IPS-18c (cell line): ENCODE measurements around the gene UBL7.

ENCODE experiments used
- H3K4me3 ChIP-seq: 2 replicates; pipeline ENCODE4 v1.7.0; 2013; ENCODE audit warnings: low read depth, mild to moderate bottlenecking, low read length, moderate library complexity; ENCODE audit not compliant: insufficient read depth
- H3K9me3 ChIP-seq: one replicate; pipeline ENCODE4 v1.6.1; 2013; ENCODE audit warnings: mild to moderate bottlenecking, low read length, moderate library complexity; ENCODE audit not compliant: control insufficient read depth, insufficient read depth

The UBL7 gene

DNA sequence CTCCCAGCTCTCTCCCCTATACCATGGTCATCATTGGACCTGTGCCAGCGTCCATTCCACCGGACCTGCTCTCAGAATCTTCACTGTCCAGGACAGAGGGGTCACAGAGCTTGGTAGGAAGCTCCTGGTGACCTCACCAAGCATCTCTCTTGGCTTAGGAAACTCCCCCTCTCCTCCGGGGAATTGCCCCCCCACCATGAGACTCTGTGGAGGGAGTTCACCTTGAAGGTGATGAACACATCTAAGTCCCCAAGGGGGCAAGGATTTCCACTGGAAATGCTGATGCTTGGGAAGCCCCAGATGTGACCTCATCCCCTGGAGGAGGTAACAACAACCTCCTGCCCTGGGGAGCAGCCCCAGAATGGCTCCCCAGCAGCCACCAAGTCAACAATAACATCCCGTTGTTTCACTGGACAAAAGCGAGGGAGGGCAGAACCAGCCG, 30.4 kb downstream of the UBL7 start:
- H3K4me3 ChIP-seq = no peak overlapping the region

DNA sequence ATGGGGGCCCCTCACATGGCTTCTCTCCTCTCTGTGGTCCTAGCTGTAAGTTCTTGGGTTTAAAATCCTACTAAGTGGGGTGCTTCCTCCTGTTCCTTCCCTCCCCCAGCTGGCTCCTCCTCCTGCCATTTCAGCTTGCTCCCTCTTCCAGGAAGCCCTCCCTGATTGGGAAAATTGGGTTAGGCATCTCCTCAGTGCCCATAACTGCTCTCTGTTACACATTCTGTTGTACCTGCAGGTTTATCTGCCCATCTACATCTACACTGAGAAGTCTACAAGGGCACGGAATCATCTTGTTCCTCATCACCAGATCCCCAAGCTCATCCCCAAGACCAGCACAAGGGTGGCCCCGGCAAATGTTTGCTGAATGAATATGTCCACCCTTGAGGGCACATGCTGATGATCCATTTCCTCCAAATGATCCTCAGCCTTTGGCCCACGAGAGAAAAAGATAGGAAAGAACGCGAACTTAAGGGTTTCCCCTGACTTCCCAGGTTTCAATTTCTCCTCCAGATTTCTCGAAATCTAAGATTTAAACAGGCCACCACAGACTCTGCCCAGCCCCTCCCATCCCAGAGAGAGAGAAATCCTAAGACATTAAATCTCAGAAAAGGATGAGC, 31.1 kb downstream of the UBL7 start:
- H3K4me3 ChIP-seq = no peak overlapping the region
- no peaks in the 10 kb centered on the region for H3K9me3 ChIP-seq

More for the DNA sequence above, 30.4 kb downstream of the UBL7 start:
- H3K9me3 ChIP-seq = no peaks in the 10 kb centered on the region

DNA sequence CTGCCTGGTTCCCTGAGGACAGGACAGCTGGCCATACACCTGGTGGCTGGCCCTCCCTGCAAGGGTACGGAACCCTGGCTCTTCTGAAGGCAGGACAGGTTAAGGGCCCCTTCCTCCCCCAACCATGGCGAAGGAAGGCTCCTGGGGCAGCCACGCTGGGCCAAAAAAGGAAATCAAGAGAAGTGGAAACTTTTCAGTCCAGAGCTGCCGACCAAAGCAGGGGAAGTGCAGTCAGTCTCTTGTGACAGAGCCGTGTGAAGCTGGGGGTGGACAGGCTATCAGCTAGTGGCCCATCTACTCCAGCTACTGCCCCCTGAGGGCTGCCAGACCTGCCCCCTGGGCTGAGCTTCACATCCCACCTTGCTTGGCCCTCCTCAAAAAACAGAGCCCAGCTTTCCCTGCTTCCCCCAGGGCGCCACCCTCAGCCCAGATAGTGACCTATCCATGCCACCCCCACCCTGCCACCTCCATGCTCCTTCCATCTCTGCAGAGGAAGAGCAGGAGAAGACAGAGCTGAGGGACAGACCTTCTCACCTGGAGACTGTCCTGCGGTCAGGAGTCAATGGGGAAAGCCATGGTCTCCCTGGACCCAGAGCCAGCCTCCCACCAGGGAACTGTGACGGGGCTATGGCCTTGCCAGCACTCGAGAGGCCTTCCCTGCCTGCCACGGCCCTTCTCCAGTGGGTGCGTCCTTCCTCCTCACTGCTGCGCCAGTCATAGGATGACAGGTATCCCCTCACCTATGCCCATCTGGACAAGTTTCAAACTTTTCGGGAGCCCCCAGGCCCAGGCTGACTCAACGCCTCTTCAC, 31.8 kb downstream of the UBL7 start:
- no peaks in the 10 kb centered on the region for H3K9me3 ChIP-seq
- no peak overlapping the region for H3K4me3 ChIP-seq

DNA sequence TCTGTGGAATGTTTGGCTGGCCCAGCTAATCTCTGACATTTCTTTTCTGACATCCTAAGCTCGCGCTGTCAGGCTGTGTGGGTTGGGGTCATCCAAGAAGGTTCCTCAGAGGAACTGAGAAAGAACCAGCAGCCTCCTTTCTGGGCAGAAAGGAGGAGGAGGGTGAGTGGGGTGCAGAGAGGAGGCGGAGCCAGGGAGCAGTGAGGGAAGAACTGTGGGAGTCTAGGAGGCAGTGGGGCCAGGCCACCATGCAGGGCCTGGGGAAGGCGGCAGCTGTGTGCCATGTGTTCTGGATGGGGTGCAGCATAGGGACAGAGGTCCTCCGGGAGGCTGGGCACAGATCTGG, 32.5 kb downstream of the UBL7 start:
- Histone ChIP-seq H3K9me3 (no peaks in the 10 kb centered on the region), H3K4me3 (no peak overlapping the region)

DNA sequence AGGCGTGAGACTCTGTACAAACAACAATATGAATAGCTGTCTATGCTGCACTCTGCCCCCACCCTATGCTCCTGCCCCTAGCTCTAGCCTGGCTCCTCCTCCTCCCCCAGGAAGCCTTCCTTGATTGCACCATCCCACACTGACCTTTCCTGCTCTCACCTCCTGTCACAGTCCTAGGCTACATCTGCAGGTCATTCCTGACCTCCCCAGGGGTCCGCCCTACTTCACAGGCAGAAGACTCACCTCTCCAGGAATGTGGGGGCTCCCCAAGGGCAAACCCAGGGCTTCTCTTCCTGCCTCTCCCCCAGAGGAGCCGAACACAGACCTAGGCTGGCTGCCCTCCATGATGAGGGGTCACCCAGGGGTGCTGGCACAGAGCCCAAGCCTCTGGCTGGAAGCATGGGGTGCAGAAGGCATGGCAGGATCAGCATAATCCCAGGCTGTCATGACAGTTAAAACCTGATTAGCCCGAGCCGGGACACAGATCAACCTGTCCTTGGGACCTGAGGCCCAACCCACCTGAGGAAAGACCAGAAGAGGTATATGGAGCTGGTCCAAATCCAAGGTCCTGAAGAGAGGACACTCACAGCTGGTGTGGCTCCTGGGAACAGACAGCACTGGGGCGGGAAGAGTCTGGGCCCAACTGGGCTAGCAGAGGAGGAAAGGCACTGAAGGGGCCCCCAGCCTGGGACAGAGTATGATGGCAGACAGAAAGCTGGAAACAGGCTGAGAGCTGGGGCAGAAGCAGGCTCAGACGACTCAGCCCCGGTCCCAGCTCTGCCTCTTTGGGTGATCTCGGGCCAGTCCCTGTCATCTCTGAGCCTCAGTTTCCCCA, 33.1 kb downstream of the UBL7 start:
- H3K9me3 ChIP-seq = no peaks in the 10 kb centered on the region
- no peak overlapping the region for H3K4me3 ChIP-seq

DNA sequence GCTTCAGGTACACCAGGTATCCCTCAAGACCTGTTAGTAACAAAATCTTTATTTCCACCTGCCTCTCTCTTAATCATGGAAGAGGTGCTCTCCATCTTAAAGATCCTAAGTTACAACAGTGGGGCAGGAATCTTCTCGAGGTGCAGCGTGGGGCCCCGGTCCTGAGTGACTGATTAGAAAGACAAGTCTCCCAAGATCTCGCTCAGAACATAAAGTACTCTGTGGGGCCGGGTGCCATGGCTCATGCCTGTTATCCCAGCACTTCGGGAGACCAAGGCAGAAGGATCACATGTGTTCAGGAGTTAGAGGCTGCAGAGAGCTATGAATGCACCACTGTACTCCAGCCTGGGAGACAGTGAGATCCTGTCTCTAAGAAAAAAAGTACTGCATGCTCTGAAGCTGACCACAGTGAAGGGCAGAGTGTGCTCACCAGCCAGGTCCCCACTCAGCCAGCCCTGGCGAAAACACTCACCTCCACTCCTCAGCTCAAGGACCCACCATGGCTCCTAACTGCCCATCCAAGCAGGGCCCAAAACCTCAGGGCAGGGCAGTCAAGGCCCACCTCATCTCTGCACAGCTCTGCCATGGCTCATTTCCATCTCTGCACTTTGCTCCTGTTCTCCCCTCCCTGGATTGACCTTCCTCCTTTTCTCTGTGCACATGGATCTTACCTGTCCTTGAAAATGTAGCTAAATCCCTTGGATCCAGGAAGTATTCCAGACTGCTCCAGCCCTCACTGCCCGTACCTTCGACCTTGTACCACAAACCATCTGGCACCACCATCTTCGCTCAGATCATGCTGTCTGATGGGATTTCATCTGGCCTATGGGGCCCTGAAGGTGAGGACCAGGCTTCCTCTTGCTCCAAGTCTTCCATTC, 34.3 kb downstream of the UBL7 start:
- Histone ChIP-seq H3K9me3 (no peaks in the 10 kb centered on the region), H3K4me3 (no peak overlapping the region)

GRCh38 chr15:74425630-74426029, 35.3 kb downstream of the UBL7 start:
- Histone ChIP-seq H3K9me3 (no peaks in the 10 kb centered on the region), H3K4me3 (no peak overlapping the region)

- no peak overlapping the region for H3K4me3 ChIP-seq
- no peaks in the 10 kb centered on the region for H3K9me3 ChIP-seq
Observed at GRCh38 chr15:74424901-74425528, 35.9 kb downstream of the UBL7 start.

GRCh38 chr15:74423431-74424257, 37.3 kb downstream of the UBL7 start:
- Histone ChIP-seq H3K9me3 (no peaks in the 10 kb centered on the region), H3K4me3 (no peak overlapping the region)

- H3K9me3 ChIP-seq = no peaks in the 10 kb centered on the region
- no peak overlapping the region; the same call in 1 of the 2 replicates for H3K4me3 ChIP-seq
Observed at GRCh38 chr15:74422652-74423430, 38.1 kb downstream of the UBL7 start.

DNA sequence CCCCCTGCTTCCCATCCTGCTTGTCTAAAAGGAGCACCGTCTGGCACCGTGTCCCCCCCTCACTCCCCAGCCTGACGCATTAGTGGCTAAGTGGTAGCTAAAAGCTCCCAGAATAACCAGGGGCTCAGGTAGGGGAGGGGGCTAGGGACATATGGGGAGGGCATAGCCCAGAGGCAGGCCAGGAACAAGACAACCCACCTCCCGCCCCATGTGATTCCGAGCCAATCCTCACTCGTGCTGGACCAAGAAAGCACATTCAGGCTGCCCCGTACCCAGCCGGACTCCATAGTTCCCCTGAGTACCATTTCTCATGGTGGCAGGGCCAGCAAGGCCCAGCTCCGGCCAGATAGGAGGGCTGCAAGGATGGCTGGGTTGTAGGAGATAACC, 38.7 kb downstream of the UBL7 start:
- no peaks in the 10 kb centered on the region for H3K9me3 ChIP-seq

GRCh38 chr15:74421302-74422245, 39.4 kb downstream of the UBL7 start:
- no peak overlapping the region for H3K4me3 ChIP-seq

More for the DNA sequence above, 38.7 kb downstream of the UBL7 start:
- no peak overlapping the region for H3K4me3 ChIP-seq

DNA sequence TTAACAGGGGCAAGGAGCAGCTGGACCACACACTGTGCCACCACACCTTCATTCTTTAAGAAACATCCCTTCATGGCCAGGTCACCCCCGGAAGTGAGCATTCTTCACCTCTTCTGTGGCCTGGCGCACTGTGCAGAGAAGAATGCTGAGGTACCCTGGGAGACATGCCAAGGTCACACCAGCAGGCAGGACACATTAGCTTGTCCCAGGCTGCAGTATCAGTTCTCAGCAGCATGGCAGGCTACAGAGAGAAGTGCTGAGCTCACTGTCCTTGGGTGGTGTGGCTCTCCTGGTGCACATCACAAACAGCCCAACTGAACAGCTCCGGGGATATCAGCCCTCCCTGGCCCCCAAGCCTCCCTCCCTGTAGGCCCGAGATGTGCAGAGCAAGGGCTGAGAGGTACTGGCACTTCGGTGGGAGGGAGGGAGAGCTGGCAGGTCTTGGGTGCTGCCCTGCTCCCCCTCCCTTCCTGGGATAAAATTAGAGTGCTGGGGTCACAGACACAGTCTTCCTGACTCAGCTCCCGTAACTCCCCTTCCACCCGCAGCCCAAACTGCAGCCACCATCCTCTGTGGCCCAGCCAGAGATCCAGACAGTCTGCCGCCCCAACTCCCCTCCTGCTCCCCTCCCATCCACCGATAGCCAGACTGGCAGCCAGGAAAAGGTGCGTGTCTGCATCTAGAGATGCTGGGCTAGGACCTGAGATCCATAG, 40.6 kb downstream of the UBL7 start:
- no peak overlapping the region for H3K4me3 ChIP-seq

More at GRCh38 chr15:74421302-74422245, 39.4 kb downstream of the UBL7 start:
- no peaks in the 10 kb centered on the region for H3K9me3 ChIP-seq

GRCh38 chr15:74419432-74419831, 41.5 kb downstream of the UBL7 start:
- Histone ChIP-seq H3K4me3 (no peak overlapping the region), H3K9me3 (no peaks in the 10 kb centered on the region)

More for the DNA sequence above, 40.6 kb downstream of the UBL7 start:
- H3K9me3 ChIP-seq = no peaks in the 10 kb centered on the region
